ENCODE measurements around the gene COG8. TPM values are rescaled to one million over a fixed set of nuclear protein-coding genes. Genes with fewer than 3 reads are reported as not detected.

The COG8 gene
- total and polyA plus RNA-seq, 4 donors: 11.2 to 37.4 (median 24.2) TPM

DNA sequence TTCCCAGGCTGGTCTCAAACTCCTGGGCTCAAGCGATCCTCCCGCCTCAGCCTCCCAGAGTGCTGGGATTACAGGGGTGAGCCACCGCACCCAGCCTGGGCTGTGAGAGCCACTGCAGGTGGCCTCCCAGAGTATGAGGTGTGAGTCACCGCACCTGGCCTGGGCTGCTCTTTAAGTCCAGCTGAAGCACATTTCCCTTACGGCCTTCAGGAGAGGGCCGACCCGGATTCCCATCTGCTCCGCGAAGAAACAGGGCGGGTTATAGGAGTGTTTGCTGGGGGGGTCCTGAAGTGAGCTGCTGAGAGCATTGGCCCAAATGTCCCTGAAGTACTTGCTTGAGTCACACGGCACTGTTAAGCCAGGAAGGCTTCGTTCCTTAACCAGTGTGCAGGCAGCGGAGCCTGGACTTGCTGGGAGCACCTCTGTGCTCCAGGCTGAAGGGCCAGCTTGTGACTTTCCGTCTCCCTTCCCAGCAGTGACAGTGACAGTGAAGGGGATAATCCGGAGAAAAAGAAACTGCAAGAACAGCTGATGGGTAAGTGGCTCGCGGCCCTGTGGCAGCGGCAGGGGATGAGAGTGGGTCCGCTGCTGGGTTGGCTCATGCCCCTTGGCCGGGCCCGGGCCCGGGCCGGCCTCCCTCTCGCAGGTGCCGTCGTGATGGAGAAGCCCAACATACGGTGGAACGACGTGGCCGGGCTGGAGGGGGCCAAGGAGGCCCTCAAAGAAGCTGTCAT lies 21.0 kb downstream of the COG8 start:
- peaks cover 23 to 50% (median 37%) of the 10 kb centered on the region in 4 donors for H3K36me3 ChIP-seq (ENCODE audit: control insufficient read depth in 4 of 4, insufficient read depth in 3 of 4, low read depth in 1 of 4, low read length in 3 of 4)
- no peak overlapping the region for H3K4me3 ChIP-seq (ENCODE audit: low read depth in 1 of 3, low read length in 3 of 3)
- TF ChIP-seq SP1 (IDR thresholded peaks at IDR 0.05): no peak
- no peak for TF ChIP-seq NR2F2 (IDR thresholded peaks at IDR 0.05)
- TF ChIP-seq JUND (IDR thresholded peaks at IDR 0.05): no peak
- no peak for TF ChIP-seq HNF4G (IDR thresholded peaks at IDR 0.05)
- no peak for TF ChIP-seq FOXA2 (IDR thresholded peaks at IDR 0.05)
- TF ChIP-seq RAD21 (IDR thresholded peaks at IDR 0.05): no peak
- no peak for TF ChIP-seq EGR1 (IDR thresholded peaks at IDR 0.05; ENCODE audit: low read depth in 2 of 2)
- no peak for TF ChIP-seq RXRA (IDR thresholded peaks at IDR 0.05)
- TF ChIP-seq CTCF (IDR thresholded peaks at IDR 0.05; ENCODE audit: low read depth, low read length, missing input control): no peak
- no peak for TF ChIP-seq HNF4A (conservative IDR thresholded peaks at IDR 0.05)
- TF ChIP-seq FOXA1 (IDR thresholded peaks at IDR 0.05): no peak
- TF ChIP-seq, protein P1, sequence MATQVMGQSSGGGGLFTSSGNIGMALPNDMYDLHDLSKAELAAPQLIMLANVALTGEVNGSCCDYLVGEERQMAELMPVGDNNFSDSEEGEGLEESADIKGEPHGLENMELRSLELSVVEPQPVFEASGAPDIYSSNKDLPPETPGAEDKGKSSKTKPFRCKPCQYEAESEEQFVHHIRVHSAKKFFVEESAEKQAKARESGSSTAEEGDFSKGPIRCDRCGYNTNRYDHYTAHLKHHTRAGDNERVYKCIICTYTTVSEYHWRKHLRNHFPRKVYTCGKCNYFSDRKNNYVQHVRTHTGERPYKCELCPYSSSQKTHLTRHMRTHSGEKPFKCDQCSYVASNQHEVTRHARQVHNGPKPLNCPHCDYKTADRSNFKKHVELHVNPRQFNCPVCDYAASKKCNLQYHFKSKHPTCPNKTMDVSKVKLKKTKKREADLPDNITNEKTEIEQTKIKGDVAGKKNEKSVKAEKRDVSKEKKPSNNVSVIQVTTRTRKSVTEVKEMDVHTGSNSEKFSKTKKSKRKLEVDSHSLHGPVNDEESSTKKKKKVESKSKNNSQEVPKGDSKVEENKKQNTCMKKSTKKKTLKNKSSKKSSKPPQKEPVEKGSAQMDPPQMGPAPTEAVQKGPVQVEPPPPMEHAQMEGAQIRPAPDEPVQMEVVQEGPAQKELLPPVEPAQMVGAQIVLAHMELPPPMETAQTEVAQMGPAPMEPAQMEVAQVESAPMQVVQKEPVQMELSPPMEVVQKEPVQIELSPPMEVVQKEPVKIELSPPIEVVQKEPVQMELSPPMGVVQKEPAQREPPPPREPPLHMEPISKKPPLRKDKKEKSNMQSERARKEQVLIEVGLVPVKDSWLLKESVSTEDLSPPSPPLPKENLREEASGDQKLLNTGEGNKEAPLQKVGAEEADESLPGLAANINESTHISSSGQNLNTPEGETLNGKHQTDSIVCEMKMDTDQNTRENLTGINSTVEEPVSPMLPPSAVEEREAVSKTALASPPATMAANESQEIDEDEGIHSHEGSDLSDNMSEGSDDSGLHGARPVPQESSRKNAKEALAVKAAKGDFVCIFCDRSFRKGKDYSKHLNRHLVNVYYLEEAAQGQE (IDR thresholded peaks at IDR 0.05): no peak
- TF ChIP-seq ATF3 (IDR thresholded peaks at IDR 0.05): no peak
- no peak for TF ChIP-seq TAF1 (conservative IDR thresholded peaks at IDR 0.05)
- TF ChIP-seq GABPA (IDR thresholded peaks at IDR 0.05 in 1 of 2, conservative IDR thresholded peaks at IDR 0.05 in 1 of 2): no peak
- TF ChIP-seq, protein P2, sequence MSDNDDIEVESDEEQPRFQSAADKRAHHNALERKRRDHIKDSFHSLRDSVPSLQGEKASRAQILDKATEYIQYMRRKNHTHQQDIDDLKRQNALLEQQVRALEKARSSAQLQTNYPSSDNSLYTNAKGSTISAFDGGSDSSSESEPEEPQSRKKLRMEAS (IDR thresholded peaks at IDR 0.05): no peak
- no peak for TF ChIP-seq YY1 (IDR thresholded peaks at IDR 0.05)
- TF ChIP-seq ZBTB33 (IDR thresholded peaks at IDR 0.05): no peak
- H3K27me3 ChIP-seq (ENCODE audit: control insufficient read depth in 4 of 4, insufficient read depth in 4 of 4, low read length in 3 of 4): no peaks in the 10 kb centered on the region
- no peaks in the 10 kb centered on the region for H3K9me3 ChIP-seq (ENCODE audit: control insufficient read depth in 4 of 4, low read length in 3 of 4)
- no peak overlapping the region for H3K9ac ChIP-seq (ENCODE audit: low read depth in 1 of 2, low read length in 2 of 2)
- H3K4me1 ChIP-seq (ENCODE audit: control insufficient read depth in 4 of 4, insufficient read depth in 4 of 4, low read length in 3 of 4): peaks cover 13 to 63% (median 49%) of the 10 kb centered on the region in 4 donors
- no peak for DNase-seq (ENCODE audit: low spot score)
- peak overlapping the region in 1 of 2 donors; percentile 44 for H3K27ac ChIP-seq (ENCODE audit: low read depth in 1 of 2, low read length in 2 of 2)
- 97% methylated on average over 30 of the region's 30 CpGs for WGBS
